ENCODE measurements around the gene PLEKHA7. TPM values are rescaled to one million over a fixed set of nuclear protein-coding genes. Genes with fewer than 3 reads are reported as not detected.
A peak's percentile ranks its signal among the peaks of the same experiment; 100 is the strongest.

The PLEKHA7 gene
- total RNA-seq, 1 experiment from 2014 or later = 18.4 TPM

DNA sequence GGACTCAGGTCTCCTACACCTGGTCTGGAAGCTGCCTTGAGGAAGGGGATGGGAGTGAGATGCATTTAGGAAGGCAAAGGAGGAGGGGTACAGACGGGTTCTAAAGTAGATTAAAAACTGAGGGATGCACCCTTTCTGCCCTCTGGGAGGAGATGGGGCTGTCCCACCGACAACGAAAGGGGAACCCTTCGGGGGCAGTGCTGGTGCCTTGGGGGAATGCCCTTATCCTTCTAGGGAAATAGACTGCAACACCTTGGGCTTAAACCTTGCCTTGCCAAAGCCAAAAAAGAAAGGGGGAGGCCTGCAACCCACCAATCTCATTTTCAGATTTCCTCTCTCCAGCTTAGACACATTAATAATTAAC, 89.8 kb downstream of the PLEKHA7 start:
- Histone ChIP-seq H3K9me3 (ENCODE audit: low read length) (no peaks in the 10 kb centered on the region), H3K9ac (ENCODE audit: low read length) (peak overlapping the region; percentile 34; the same call in 1 of the 2 replicates), H3K9me2 (replicated peaks; ENCODE audit: low read length) (no peaks in the 10 kb centered on the region), H3K4me1 (ENCODE audit: insufficient read depth, low read length) (peaks cover 37% of the 10 kb centered on the region), H3K36me3 (ENCODE audit: low read depth, low read length) (no peaks in the 10 kb centered on the region), H2AFZ (ENCODE audit: low read length) (no peak overlapping the region), H3K79me2 (ENCODE audit: low read length) (peaks cover 47% of the 10 kb centered on the region), H3K4me2 (ENCODE audit: low read length) (peak overlapping the region; percentile 100), H3K27ac (ENCODE audit: low read length) (peak overlapping the region; percentile 69), H4K20me1 (ENCODE audit: low read length) (0 out of 2 replicates have a peak, but pooled peaks cover 4% of the 10 kb centered on the region), H3K27me3 (ENCODE audit: low read length) (no peaks in the 10 kb centered on the region), H3F3A (ENCODE audit: low read length, unreplicated experiment) (no peaks in the 10 kb centered on the region), H3K4me3 (ENCODE audit: low read length) (peak overlapping the region; percentile 89)
- CTCF ChIA-PET = interaction anchor here (1.2 kb wide), 1 partner anchor 41 kb away, joined by 4 read pairs; no protein-coding TSS in a partner anchor
- ATAC-seq = no peak
- TF ChIP-seq, protein P1, sequence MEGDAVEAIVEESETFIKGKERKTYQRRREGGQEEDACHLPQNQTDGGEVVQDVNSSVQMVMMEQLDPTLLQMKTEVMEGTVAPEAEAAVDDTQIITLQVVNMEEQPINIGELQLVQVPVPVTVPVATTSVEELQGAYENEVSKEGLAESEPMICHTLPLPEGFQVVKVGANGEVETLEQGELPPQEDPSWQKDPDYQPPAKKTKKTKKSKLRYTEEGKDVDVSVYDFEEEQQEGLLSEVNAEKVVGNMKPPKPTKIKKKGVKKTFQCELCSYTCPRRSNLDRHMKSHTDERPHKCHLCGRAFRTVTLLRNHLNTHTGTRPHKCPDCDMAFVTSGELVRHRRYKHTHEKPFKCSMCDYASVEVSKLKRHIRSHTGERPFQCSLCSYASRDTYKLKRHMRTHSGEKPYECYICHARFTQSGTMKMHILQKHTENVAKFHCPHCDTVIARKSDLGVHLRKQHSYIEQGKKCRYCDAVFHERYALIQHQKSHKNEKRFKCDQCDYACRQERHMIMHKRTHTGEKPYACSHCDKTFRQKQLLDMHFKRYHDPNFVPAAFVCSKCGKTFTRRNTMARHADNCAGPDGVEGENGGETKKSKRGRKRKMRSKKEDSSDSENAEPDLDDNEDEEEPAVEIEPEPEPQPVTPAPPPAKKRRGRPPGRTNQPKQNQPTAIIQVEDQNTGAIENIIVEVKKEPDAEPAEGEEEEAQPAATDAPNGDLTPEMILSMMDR (conservative IDR thresholded peaks at IDR 0.05; ENCODE audit: low read depth, low read length) = no peak
- no peak for TF ChIP-seq EZH2 (IDR thresholded peaks at IDR 0.05; ENCODE audit: low read length, unreplicated experiment)
- TF ChIP-seq EZH2phosphoT487 (IDR thresholded peaks at IDR 0.05; ENCODE audit: borderline replicate concordance, low read length) = no peak
- DNase-seq = no peak
- intact Hi-C loops (cut with micrococcal nuclease) = loop anchor here (2.0 kb wide), 2 partner anchors 42 to 136 kb away; no protein-coding TSS in a partner anchor
- TSS peak; percentile 37 for BruUV-seq (replicated peaks)
- POLR2A ChIA-PET (ENCODE audit: unreplicated experiment) = no interaction called here

DNA sequence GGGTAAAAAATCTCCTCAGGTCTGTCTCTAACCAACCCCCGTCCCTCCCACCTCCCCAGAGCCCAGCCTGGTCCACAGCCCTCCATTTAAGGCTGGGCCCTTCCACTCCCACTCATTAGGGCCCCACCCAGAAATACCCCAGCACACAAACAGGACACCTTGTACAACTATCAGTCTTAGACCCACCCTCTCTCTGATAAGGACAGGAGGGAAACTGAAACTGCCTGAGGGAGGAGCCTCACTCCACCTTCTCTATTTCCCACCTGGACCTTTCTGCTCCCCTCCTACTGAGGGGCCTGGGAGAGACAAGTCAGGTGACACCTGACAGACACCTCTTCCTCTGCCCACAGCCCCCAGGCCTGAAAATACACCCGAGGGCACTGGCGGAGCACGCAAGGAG, 90.2 kb downstream of the PLEKHA7 start:
- CTCF ChIA-PET = interaction anchor here (1.2 kb wide), 1 partner anchor 41 kb away, joined by 4 read pairs; no protein-coding TSS in a partner anchor
- peaks cover 41% of the 10 kb centered on the region for H3K4me1 ChIP-seq (ENCODE audit: insufficient read depth, low read length)

More for the DNA sequence above, 90.2 kb downstream of the PLEKHA7 start:
- Histone ChIP-seq H4K20me1 (ENCODE audit: low read length) (0 out of 2 replicates have a peak, but pooled peaks cover 4% of the 10 kb centered on the region), H3K9me3 (ENCODE audit: low read length) (no peaks in the 10 kb centered on the region), H3K79me2 (ENCODE audit: low read length) (peaks cover 47% of the 10 kb centered on the region), H3K27me3 (ENCODE audit: low read length) (no peaks in the 10 kb centered on the region), H3K9ac (ENCODE audit: low read length) (peak overlapping the region; percentile 34; the same call in 1 of the 2 replicates), H2AFZ (ENCODE audit: low read length) (no peak overlapping the region), H3K27ac (ENCODE audit: low read length) (peak overlapping the region; percentile 69), H3K36me3 (ENCODE audit: low read depth, low read length) (no peaks in the 10 kb centered on the region), H3K9me2 (replicated peaks; ENCODE audit: low read length) (no peaks in the 10 kb centered on the region), H3K4me3 (ENCODE audit: low read length) (peak overlapping the region; percentile 89), H3K4me2 (ENCODE audit: low read length) (peak overlapping the region; percentile 100), H3F3A (ENCODE audit: low read length, unreplicated experiment) (peaks cover 4% of the 10 kb centered on the region)
- DNase-seq (no peak), ATAC-seq (no peak)
- intact Hi-C loops (cut with micrococcal nuclease) = loop anchor here (2.0 kb wide), 2 partner anchors 41 to 135 kb away; no protein-coding TSS in a partner anchor
- POLR2A ChIA-PET (ENCODE audit: unreplicated experiment) = no interaction called here
- TF ChIP-seq, protein P1 (conservative IDR thresholded peaks at IDR 0.05; ENCODE audit: low read depth, low read length) = no peak
- TF ChIP-seq EZH2phosphoT487 (IDR thresholded peaks at IDR 0.05; ENCODE audit: borderline replicate concordance, low read length) (no peak), EZH2 (IDR thresholded peaks at IDR 0.05; ENCODE audit: low read length, unreplicated experiment) (no peak)
- no TSS peak for BruUV-seq (replicated peaks)

All from PC-3 (cell line).